H1 (cell line): ENCODE results near the gene OS9. TPM values are rescaled to one million over a fixed set of nuclear protein-coding genes. Genes with fewer than 3 reads are reported as not detected.

Experiments used
- CTCF ChIA-PET: fragments of 300-600 bp; sonication (Branson Sonifier 250); formaldehyde crosslinking; loops from one replicate; lab custom pipeline; 2021; ENCODE audit not compliant: partially characterized antibody; lab: Charles Lee
- POLR2A ChIA-PET: fragments of 300-600 bp; sonication (Branson Sonifier 250); formaldehyde crosslinking; loops from one replicate; lab custom pipeline; 2021; ENCODE audit warnings: inconsistent platforms; ENCODE audit not compliant: partially characterized antibody; lab: Charles Lee
- DNase-seq, 2 experiments: peaks; one replicate each; pipeline versions ENCODE4 v3.0.0 to v3.0.0-alpha.2; 2010 to 2022; ENCODE audit warnings: low spot score in 2 of 2, low read depth in 1 of 2, mixed read lengths in 1 of 2
- FAIRE-seq: peaks from 2 replicates; lab custom pipeline; 2011; peaks lifted over from hg19 to GRCh38; lab: Jason Lieb, UNC
- H2AFZ ChIP-seq: 2 replicates; pipeline ENCODE4 v1.8.1; 2012; ENCODE audit warnings: low read length, inconsistent platforms
- H2AK5ac ChIP-seq: 2 replicates; pipeline ENCODE4 v1.6.1; 2013; ENCODE audit warnings: low read depth, low read length
- H2BK120ac ChIP-seq: replicated peaks from 2 replicates; pipeline ENCODE3; 2013; ENCODE audit warnings: low read depth, low read length, inconsistent platforms
- H2BK12ac ChIP-seq: 2 replicates; pipeline ENCODE4 v1.6.1; 2013; ENCODE audit warnings: low read depth, low read length
- H2BK15ac ChIP-seq: 2 replicates; pipeline ENCODE4 v1.6.1; 2013; ENCODE audit warnings: low read length
- H2BK20ac ChIP-seq: 2 replicates; pipeline ENCODE4 v1.6.1; 2013; ENCODE audit warnings: low read length
- H2BK5ac ChIP-seq: 2 replicates; pipeline ENCODE4 v1.6.1; 2013; ENCODE audit warnings: low read depth, low read length
- H3K14ac ChIP-seq: 2 replicates; pipeline ENCODE4 v1.6.1; 2013; ENCODE audit warnings: inconsistent platforms; ENCODE audit not compliant: insufficient read length
- H3K18ac ChIP-seq: 2 replicates; pipeline ENCODE4 v1.6.1; 2013; ENCODE audit warnings: low read length; ENCODE audit errors: extremely low read depth
- H3K23ac ChIP-seq: 2 replicates; pipeline ENCODE4 v1.6.1; 2013; ENCODE audit warnings: inconsistent platforms; ENCODE audit not compliant: insufficient read length
- H3K23me2 ChIP-seq: 2 replicates; pipeline ENCODE4 v1.6.1; 2013; ENCODE audit warnings: low read depth, low read length
- H3K27ac ChIP-seq: 2 replicates; pipeline ENCODE4 v1.6.1; 2011; ENCODE audit warnings: low read depth, low read length, inconsistent platforms
- H3K27me3 ChIP-seq, 4 experiments: replicated peaks in 1 of 4; 1 replicate in 1 of 4; 2 replicates in 3 of 4; pipeline versions ENCODE4 v1.6.1 to v1.8.1; 2011 to 2013; ENCODE audit warnings: low read length in 3 of 4, mild to moderate bottlenecking in 3 of 4, inconsistent platforms in 2 of 4, mixed read lengths in 2 of 4, moderate library complexity in 1 of 4; ENCODE audit not compliant: control insufficient read depth in 3 of 4, insufficient read depth in 3 of 4; ENCODE audit errors: extremely low read depth in 1 of 4
- H3K36me3 ChIP-seq, 4 experiments: 2 replicates each; pipeline versions ENCODE4 v1.6.1 to v1.8.1; 2011 to 2013; ENCODE audit warnings: mild to moderate bottlenecking in 4 of 4, low read length in 3 of 4, moderate library complexity in 2 of 4, control low read depth in 1 of 4, inconsistent platforms in 1 of 4; ENCODE audit not compliant: insufficient read depth in 4 of 4, control insufficient read depth in 2 of 4
- H3K4ac ChIP-seq: replicated peaks from 2 replicates; pipeline ENCODE3; 2013; ENCODE audit warnings: low read length, low read depth, mixed read lengths, inconsistent platforms; ENCODE audit not compliant: insufficient read length
- H3K4me1 ChIP-seq, 4 experiments: replicated peaks in 1 of 4; 1 replicate in 1 of 4; 2 replicates in 3 of 4; pipeline versions ENCODE4 v1.6.1 to v1.8.1; 2011 to 2013; ENCODE audit warnings: low read length in 3 of 4, inconsistent platforms in 2 of 4, mixed read lengths in 1 of 4; ENCODE audit not compliant: insufficient read depth in 4 of 4, control insufficient read depth in 3 of 4
- H3K4me2 ChIP-seq, 2 experiments: 2 replicates each; pipeline versions ENCODE4 v1.6.1 to v1.8.1; 2011 to 2013; ENCODE audit warnings: low read depth in 2 of 2, low read length in 2 of 2, control low read depth in 1 of 2, inconsistent platforms in 1 of 2, mild to moderate bottlenecking in 1 of 2; ENCODE audit not compliant: insufficient read depth in 1 of 2
- H3K4me3 ChIP-seq, 4 experiments: fragments of 200-600, 300-600 bp in 1 of 4; sonication (generic), shearing (Covaris generic), sonication (Bioruptor Twin) in 1 of 4; 2 replicates each; pipeline versions ENCODE4 v1.5.1 to v1.8.1; 2011 to 2016; ENCODE audit warnings: low read length in 4 of 4, low read depth in 3 of 4, control low read depth in 2 of 4, inconsistent platforms in 2 of 4, mild to moderate bottlenecking in 2 of 4, mixed read lengths in 1 of 4, moderate library complexity in 1 of 4; ENCODE audit not compliant: insufficient read depth in 2 of 4; ENCODE audit errors: extremely low read depth in 1 of 4
- H3K56ac ChIP-seq: replicated peaks from 2 replicates; pipeline ENCODE3; 2013; ENCODE audit warnings: low read depth, mild to moderate bottlenecking, mixed read lengths, low read length, inconsistent platforms; ENCODE audit not compliant: insufficient read length
- H3K79me1 ChIP-seq: 2 replicates; pipeline ENCODE4 v1.6.1; 2013; ENCODE audit warnings: low read depth, low read length, control low read depth
- H3K79me2 ChIP-seq, 2 experiments: 2 replicates each; pipeline versions ENCODE4 v1.6.1 to v1.8.1; 2012 to 2013; ENCODE audit warnings: low read length in 2 of 2, mild to moderate bottlenecking in 2 of 2, inconsistent platforms in 1 of 2; ENCODE audit not compliant: insufficient read depth in 2 of 2, control insufficient read depth in 1 of 2
- H3K9ac ChIP-seq, 4 experiments: replicated peaks in 1 of 4; 1 replicate in 1 of 4; 2 replicates in 3 of 4; pipeline versions ENCODE4 v1.6.1 to v1.8.1; 2011 to 2013; ENCODE audit warnings: low read depth in 3 of 4, low read length in 3 of 4, control low read depth in 2 of 4, mild to moderate bottlenecking in 2 of 4, moderate library complexity in 2 of 4, inconsistent platforms in 1 of 4; ENCODE audit errors: extremely low read depth in 1 of 4
- H3K9me3 ChIP-seq, 2 experiments: 2 replicates each; pipeline versions ENCODE4 v1.6.1 to v1.8.1; 2012 to 2013; ENCODE audit warnings: mild to moderate bottlenecking in 2 of 2, moderate library complexity in 2 of 2, control low read depth in 1 of 2, inconsistent platforms in 1 of 2, low read depth in 1 of 2, low read length in 1 of 2, mixed read lengths in 1 of 2; ENCODE audit not compliant: insufficient read depth in 2 of 2
- H4K20me1 ChIP-seq, 2 experiments: replicated peaks in 1 of 2; 2 replicates each; pipeline versions ENCODE3 to v1.8.1; 2011 to 2013; ENCODE audit warnings: inconsistent platforms in 2 of 2, low read length in 2 of 2, mild to moderate bottlenecking in 1 of 2; ENCODE audit not compliant: insufficient read depth in 2 of 2, control insufficient read depth in 1 of 2
- H4K5ac ChIP-seq: 2 replicates; pipeline ENCODE4 v1.6.1; 2013; ENCODE audit warnings: low read length, low read depth, mixed read lengths, inconsistent platforms; ENCODE audit not compliant: insufficient read length
- H4K8ac ChIP-seq: 2 replicates; pipeline ENCODE4 v1.8.0; 2013; ENCODE audit warnings: mild to moderate bottlenecking, moderate library complexity, low read length, inconsistent platforms; ENCODE audit not compliant: insufficient read depth; ENCODE audit errors: extremely low read depth
- H4K91ac ChIP-seq: replicated peaks from 2 replicates; pipeline ENCODE3; 2013; ENCODE audit warnings: low read length, mixed read lengths, inconsistent platforms; ENCODE audit not compliant: insufficient read length
- CBX5 ChIP-seq: fragments of 300-800, 300-1000 bp; sonication (generic); IDR thresholded peaks from 2 replicates; pipeline ENCODE4 v1.7.1; 2016; ENCODE audit warnings: antibody characterized with exemption, low read length, low read depth
- SIN3A ChIP-seq, 2 experiments: IDR thresholded peaks in 1 of 2; conservative IDR thresholded peaks in 1 of 2; 2 replicates each; pipeline ENCODE4 v1.6.1; 2011 to 2012; ENCODE audit warnings: low read length in 2 of 2, improper control_type of control experiment in 1 of 2, low read depth in 1 of 2, mild to moderate bottlenecking in 1 of 2
- WGBS, 2 experiments: shearing (Covaris generic) in 1 of 2; methylation state at CpG; one replicate each; pipeline versions ENCODE4 v1.1.6 to v1.1.7; 2013 to 2015; ENCODE audit warnings: low lambda C conversion rate in 2 of 2, mixed read lengths in 2 of 2, inconsistent platforms in 1 of 2, low coverage in 1 of 2, missing lambda C conversion rate in 1 of 2; ENCODE audit not compliant: insufficient replicate concordance in 2 of 2, insufficient coverage in 1 of 2, insufficient read length in 1 of 2; ENCODE audit errors: extremely low coverage in 1 of 2, missing lambda C conversion rate in 1 of 2; 5-methylcytosine and 5-hydroxymethylcytosine counted together
- polyA plus RNA-seq, 7 experiments: library from polyadenylated mRNA; depleted of rRNA in 3 of 7; stranded (reverse) in 5 of 7; unstranded in 2 of 7; fragments of >200 nt in 5 of 7; fragments of 200-250 nt in 2 of 7; gene quantifications; 1 replicate in 5 of 7; 2 replicates in 1 of 7; 4 replicates in 1 of 7; pipeline versions ENCODE4 v1.2.1 to v1.2.3, GENCODE V29; 2011 to 2013; ENCODE audit warnings: missing spikeins in 2 of 7, mixed read lengths in 2 of 7
- total RNA-seq: library from RNA; stranded (reverse); fragmentation: NEBNext Ultra II Directional; extraction: Animal tissue kit (Norgen Biotek cat#: 25700); gene quantifications from 2 replicates; pipeline ENCODE4 v1.2.1, GENCODE V29; 2021

Gene OS9
- total and polyA plus RNA-seq, 2 of the 8 experiments (the other 6 are each of a cell fraction or from before 2014, with no cell fraction given), result 71.0 to 108 TPM

DNA sequence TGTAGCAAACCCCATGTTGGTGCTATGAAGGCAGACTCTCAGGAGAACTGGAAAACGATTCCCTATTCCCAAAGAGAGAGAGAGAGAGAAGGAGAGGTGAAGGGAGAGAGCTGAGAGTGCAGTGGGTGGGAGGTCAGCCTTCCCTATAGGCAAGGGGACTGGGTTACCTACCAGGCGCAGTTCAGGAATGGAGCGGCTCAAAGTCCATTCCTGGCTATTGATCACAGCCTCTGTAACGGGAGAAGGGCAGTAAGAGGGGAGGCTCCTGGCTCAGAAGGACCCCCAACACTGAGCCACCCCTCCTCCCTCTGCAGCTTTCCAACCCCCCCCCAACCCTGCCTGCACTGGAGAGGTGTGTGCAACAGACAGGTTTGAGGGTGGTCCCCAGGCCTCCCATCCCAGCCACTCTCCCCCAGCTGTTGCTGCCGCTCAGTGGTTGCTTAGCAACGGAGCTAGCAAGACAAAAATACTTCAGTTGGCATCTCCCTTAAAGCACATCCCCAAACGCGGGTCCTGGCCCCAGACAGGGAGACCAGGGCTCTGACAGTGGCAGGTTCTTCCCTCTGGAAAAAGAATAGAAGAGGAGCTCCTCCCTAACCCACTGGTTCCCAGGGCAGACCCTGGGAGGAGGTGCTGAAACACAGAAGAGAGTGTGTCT, 41.4 kb downstream of the OS9 start:
- DNase-seq, result no peak
- Histone ChIP-seq H3K9ac (no peak overlapping the region), H2BK20ac (no peak overlapping the region), H3K79me2 (no peaks in the 10 kb centered on the region), H3K4ac (no peak overlapping the region), H3K9me3 (no peaks in the 10 kb centered on the region; a peak in 1 of 4 replicates), H4K8ac (no peak overlapping the region), H3K4me3 (peak overlapping the region in 3 of 4 experiments; percentile 26 to 76 (median 35); a peak in 5 of 8 replicates), H3K18ac (no peak overlapping the region), H4K91ac (no peak overlapping the region), H3K4me1 (peaks cover 6 to 29% (median 12%) of the 10 kb centered on the region in 4 experiments; a peak in 6 of 7 replicates), H2AK5ac (no peak overlapping the region), H3K4me2 (peak overlapping the region; percentile 79 to 93), H3K23ac (no peak overlapping the region), H3K79me1 (no peaks in the 10 kb centered on the region), H4K20me1 (peaks cover 0 to 17% of the 10 kb centered on the region in 2 experiments), H3K27me3 (peaks cover 49 to 97% (median 88%) of the 10 kb centered on the region in 4 experiments), H3K23me2 (peaks cover 2% of the 10 kb centered on the region; the same call in 1 of the 2 replicates), H3K36me3 (peaks cover 0 to 6% (median 0%) of the 10 kb centered on the region in 4 experiments; a peak in 1 of 8 replicates), H3K14ac (no peak overlapping the region), H2BK5ac (no peak overlapping the region), H2BK12ac (no peak overlapping the region; the same call in 1 of the 2 replicates), H4K5ac (no peak overlapping the region), H2AFZ (no peak overlapping the region), H3K27ac (no peak overlapping the region), H2BK15ac (peak overlapping the region; percentile 61; the same call in 1 of the 2 replicates), H2BK120ac (no peak overlapping the region), H3K56ac (no peak overlapping the region)
- POLR2A ChIA-PET, result interaction anchor here (0.6 to 5.2 kb wide), 19 partner anchors 10 to 217 kb away, joined by 3 to 59 read pairs (median 4); partner anchors contain the start of genes ARHGEF25, CDK4, EEF1AKMT3 and METTL1
- FAIRE-seq, result no peak
- 27% methylated on average over 8 of the region's 8 CpGs; no CpG with 5 or more reads in 1 of the 2 experiments for WGBS, 2 experiments
- CTCF ChIA-PET, result interaction anchor here (0.6 to 11.2 kb wide), 24 partner anchors 9 to 280 kb away, joined by 3 to 149 read pairs (median 5); partner anchors contain the start of genes ARHGEF25, B4GALNT1, OS9 and TSPAN31
- TF ChIP-seq CBX5, result no peak
- 0 out of 4 replicates have a peak, but pooled peaks of 1 of the 2 experiments have one; percentile 11 for TF ChIP-seq SIN3A (conservative IDR thresholded peaks at IDR 0.05 in 1 of 2, IDR thresholded peaks at IDR 0.05 in 1 of 2; ENCODE audit: low read depth in 1 of 2, low read length in 2 of 2)
- TF ChIP-seq, all 59 proteins: peak for 1
